Tibial artery (tissue), 4 donors: ENCODE data around the gene ALPG.

Source experiments
- DNase-seq, 2 donors: peaks; one replicate each; pipeline ENCODE4 v3.0.0-alpha.2; 2019
- H3K27ac ChIP-seq, 2 donors: fragments of 200-600 bp; sonication (generic) in 1 of 2; 1 replicate in 1 of 2; 2 replicates in 1 of 2; pipeline ENCODE4 v1.5.1; 2018 to 2019; ENCODE audit warnings: mild to moderate bottlenecking in 1 of 2
- H3K27me3 ChIP-seq, 2 donors: fragments of 200-600 bp; sonication (generic) in 1 of 2; one replicate each; pipeline versions ENCODE4 v1.5.1 to v1.6.0; 2016 to 2019
- H3K36me3 ChIP-seq, 3 donors: fragments of 200-600 bp; sonication (generic) in 2 of 3; one replicate each; pipeline ENCODE4 v1.5.1; 2016 to 2019; ENCODE audit warnings: mild to moderate bottlenecking in 2 of 3
- H3K4me1 ChIP-seq, 4 donors: fragments of 200-600 bp; sonication (generic) in 2 of 4; 1 replicate in 3 of 4; 2 replicates in 1 of 4; pipeline ENCODE4 v1.5.1; 2016 to 2019
- H3K4me3 ChIP-seq, 2 donors: fragments of 200-600 bp; sonication (generic) in 1 of 2; 1 replicate in 1 of 2; 2 replicates in 1 of 2; pipeline ENCODE4 v1.5.1; 2018 to 2019; ENCODE audit warnings: mild to moderate bottlenecking in 2 of 2
- H3K9me3 ChIP-seq, 3 donors: fragments of 200-600 bp; sonication (generic) in 1 of 3; one replicate each; pipeline ENCODE4 v1.5.1; 2016 to 2019
- intact Hi-C: fragments of 100-400 bp; cut with DNase I; formaldehyde crosslinking; loops from one replicate; pipeline ENCODE4 v1.15.0; 2023; ENCODE audit warnings: low total_unique reads
- TF ChIP-seq, protein P1 (sequence below), 2 experiments: fragments of 200-600 bp in 1 of 2; fragments of 450-650 bp in 1 of 2; IDR thresholded peaks; one replicate each; pipeline ENCODE4 v1.5.1; 2017 to 2019; ENCODE audit warnings: antibody characterized with exemption in 2 of 2, mild to moderate bottlenecking in 1 of 2, moderate library complexity in 1 of 2

The ALPG gene

GRCh38 chr2:232435805-232436204 is 29.2 kb downstream of the ALPG start:
- TF ChIP-seq, protein P1, sequence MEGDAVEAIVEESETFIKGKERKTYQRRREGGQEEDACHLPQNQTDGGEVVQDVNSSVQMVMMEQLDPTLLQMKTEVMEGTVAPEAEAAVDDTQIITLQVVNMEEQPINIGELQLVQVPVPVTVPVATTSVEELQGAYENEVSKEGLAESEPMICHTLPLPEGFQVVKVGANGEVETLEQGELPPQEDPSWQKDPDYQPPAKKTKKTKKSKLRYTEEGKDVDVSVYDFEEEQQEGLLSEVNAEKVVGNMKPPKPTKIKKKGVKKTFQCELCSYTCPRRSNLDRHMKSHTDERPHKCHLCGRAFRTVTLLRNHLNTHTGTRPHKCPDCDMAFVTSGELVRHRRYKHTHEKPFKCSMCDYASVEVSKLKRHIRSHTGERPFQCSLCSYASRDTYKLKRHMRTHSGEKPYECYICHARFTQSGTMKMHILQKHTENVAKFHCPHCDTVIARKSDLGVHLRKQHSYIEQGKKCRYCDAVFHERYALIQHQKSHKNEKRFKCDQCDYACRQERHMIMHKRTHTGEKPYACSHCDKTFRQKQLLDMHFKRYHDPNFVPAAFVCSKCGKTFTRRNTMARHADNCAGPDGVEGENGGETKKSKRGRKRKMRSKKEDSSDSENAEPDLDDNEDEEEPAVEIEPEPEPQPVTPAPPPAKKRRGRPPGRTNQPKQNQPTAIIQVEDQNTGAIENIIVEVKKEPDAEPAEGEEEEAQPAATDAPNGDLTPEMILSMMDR (IDR thresholded peaks at IDR 0.05), result no peak
- no peaks in the 10 kb centered on the region for H3K36me3 ChIP-seq
- H3K4me3 ChIP-seq, result no peak overlapping the region
- no peaks in the 10 kb centered on the region for H3K9me3 ChIP-seq
- intact Hi-C loops, result no loop called here
- H3K4me1 ChIP-seq, result peaks cover 0 to 5% (median 0%) of the 10 kb centered on the region in 4 donors
- peak in 1 of 2 donors; percentile 28 for DNase-seq
- H3K27me3 ChIP-seq, result peaks cover 0 to 23% of the 10 kb centered on the region in 2 donors
- H3K27ac ChIP-seq, result no peak overlapping the region

DNA sequence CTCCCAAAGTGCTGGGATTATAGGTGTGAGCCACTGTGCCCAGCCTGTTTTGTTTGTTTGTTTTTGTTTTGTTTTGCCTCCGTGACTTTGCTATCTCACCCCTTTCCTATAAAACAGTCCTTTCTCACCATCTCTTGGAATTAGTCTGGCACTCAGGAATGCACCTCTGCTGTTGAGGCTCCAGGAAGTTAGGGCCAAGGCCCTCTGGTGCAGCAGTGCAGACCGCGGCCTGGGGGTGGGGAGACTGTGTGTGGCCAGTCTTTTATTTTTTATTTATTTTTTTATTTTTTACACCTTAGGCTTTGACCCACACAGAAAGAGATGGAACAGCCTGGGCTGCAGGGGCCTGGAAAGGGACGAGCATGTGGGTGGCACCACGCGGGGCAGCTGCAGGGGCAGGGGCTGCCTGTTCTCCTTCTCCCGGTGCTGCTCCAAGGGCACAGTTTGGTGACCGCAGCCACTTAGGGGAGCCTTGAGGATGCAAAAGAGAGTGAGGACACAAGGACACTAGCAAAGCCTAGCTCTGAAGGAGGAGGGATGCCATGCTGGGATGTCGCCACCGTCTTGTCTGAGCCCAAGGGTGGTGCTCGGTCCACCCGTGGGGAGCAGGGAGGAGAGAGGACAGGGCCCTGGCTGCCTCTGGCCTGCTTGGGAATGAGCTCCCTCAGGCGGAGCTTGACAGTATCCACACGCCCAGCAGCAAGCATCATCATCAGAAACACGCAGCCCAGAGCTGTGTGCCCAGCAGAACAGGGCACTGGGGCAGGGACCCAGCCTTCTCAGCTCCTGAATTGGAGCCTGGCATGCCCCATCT is 29.9 kb downstream of the ALPG start:
- no peaks in the 10 kb centered on the region for H3K9me3 ChIP-seq
- DNase-seq, result peak in 1 of 2 donors; percentile 20
- no peak overlapping the region for H3K27ac ChIP-seq
- intact Hi-C loops, result no loop called here
- H3K4me1 ChIP-seq, result peaks cover 0 to 5% (median 0%) of the 10 kb centered on the region in 4 donors
- H3K36me3 ChIP-seq, result no peaks in the 10 kb centered on the region
- no peak overlapping the region for H3K4me3 ChIP-seq
- TF ChIP-seq, protein P1 (IDR thresholded peaks at IDR 0.05), result no peak
- H3K27me3 ChIP-seq, result peaks cover 0 to 23% of the 10 kb centered on the region in 2 donors

- peak in 1 of 2 donors; percentile 31 for DNase-seq
- Histone ChIP-seq H3K27me3 (peaks cover 0 to 17% of the 10 kb centered on the region in 2 donors), H3K9me3 (no peaks in the 10 kb centered on the region), H3K27ac (no peak overlapping the region), H3K4me3 (no peak overlapping the region), H3K36me3 (no peaks in the 10 kb centered on the region), H3K4me1 (peaks cover 0 to 5% (median 0%) of the 10 kb centered on the region in 4 donors)
- intact Hi-C loops, result no loop called here
- TF ChIP-seq, protein P1 (IDR thresholded peaks at IDR 0.05), result no peak
Measured at GRCh38 chr2:232437195-232437571, 30.5 kb downstream of the ALPG start.

DNA sequence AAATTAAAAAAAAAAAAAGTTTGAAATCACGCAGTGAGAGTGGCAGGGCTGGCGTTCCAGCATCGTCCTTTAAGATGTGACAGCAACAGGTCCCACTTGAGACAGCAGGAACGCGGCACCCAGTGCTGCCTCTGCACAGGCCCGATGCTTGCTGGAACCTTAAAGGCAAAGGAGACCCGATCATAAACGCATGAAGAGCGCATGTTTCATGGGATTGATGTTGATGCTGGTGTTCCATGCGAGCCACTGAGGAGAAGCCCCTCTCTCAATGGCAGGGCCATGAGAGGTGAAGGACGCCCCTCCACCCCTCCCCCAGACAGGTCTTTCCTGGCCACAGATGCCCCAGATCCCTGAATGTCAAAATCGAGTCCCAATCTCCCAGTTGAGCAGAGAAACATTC is 31.4 kb downstream of the ALPG start:
- H3K27me3 ChIP-seq, result peaks cover 0 to 17% of the 10 kb centered on the region in 2 donors
- H3K27ac ChIP-seq, result no peak overlapping the region
- intact Hi-C loops, result no loop called here
- H3K9me3 ChIP-seq, result no peaks in the 10 kb centered on the region
- peaks cover 0 to 5% (median 0%) of the 10 kb centered on the region in 4 donors for H3K4me1 ChIP-seq
- H3K36me3 ChIP-seq, result no peaks in the 10 kb centered on the region
- H3K4me3 ChIP-seq, result no peak overlapping the region
- peak in 1 of 2 donors; percentile 25 for DNase-seq
- TF ChIP-seq, protein P1 (IDR thresholded peaks at IDR 0.05), result no peak

- Histone ChIP-seq H3K4me1 (peaks cover 0 to 5% (median 0%) of the 10 kb centered on the region in 4 donors), H3K27me3 (peaks cover 0 to 17% of the 10 kb centered on the region in 2 donors), H3K4me3 (no peak overlapping the region), H3K9me3 (no peaks in the 10 kb centered on the region), H3K36me3 (no peaks in the 10 kb centered on the region), H3K27ac (no peak overlapping the region)
- peak in 1 of 2 donors; percentile 40 for DNase-seq
- intact Hi-C loops, result no loop called here
- TF ChIP-seq, protein P1 (IDR thresholded peaks at IDR 0.05), result peak; percentile 36 to 53
Measured at GRCh38 chr2:232438951-232439757, 32.5 kb downstream of the ALPG start.
